Testis (tissue), 2 donors: ENCODE data around the gene CSRP1.

ENCODE experiments used
- CTCF ChIP-seq, 3 experiments: fragments of 450-650 bp in 2 of 3; fragments of 200-600 bp in 1 of 3; sonication (generic) in 1 of 3; IDR thresholded peaks; one replicate each; pipeline ENCODE4 v1.5.1; 2016 to 2019; ENCODE audit warnings: antibody characterized with exemption in 3 of 3, mild to moderate bottlenecking in 2 of 3, moderate library complexity in 1 of 3
- POLR2A ChIP-seq: fragments of 450-650 bp; IDR thresholded peaks from one replicate; pipeline ENCODE4 v1.6.1; 2017; ENCODE audit warnings: antibody characterized with exemption, mild to moderate bottlenecking, moderate library complexity

- no peak for TF ChIP-seq POLR2A
- peak in 1 of 3 experiments; percentile 31 for TF ChIP-seq CTCF (IDR thresholded peaks at IDR 0.05)
Measured at GRCh38 chr1:201463071-201463552, 43.8 kb downstream of the CSRP1 start.
